ENCODE measurements around the gene MLLT10. TPM values are rescaled to one million over a fixed set of nuclear protein-coding genes. Genes with fewer than 3 reads are reported as not detected.

Gene MLLT10
- total RNA-seq, 2 experiments from 2014 or later, result 32.8 to 35.4 TPM

DNA sequence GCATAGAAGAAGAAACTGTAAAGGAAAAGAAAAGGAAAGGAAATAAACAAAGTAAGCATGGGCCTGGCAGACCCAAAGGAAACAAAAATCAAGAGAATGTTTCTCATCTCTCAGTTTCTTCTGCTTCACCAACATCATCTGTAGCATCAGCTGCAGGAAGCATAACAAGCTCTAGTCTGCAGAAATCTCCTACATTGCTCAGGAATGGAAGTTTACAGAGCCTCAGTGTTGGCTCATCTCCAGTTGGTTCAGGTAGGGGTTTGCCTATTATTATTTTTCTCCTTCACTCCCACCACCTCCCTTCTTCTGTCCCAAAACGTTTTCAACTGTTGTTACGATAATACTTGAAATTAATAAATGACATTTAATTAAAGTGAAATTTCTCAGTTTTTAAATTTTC is 139.6 kb downstream of the MLLT10 start:
- ChIA-PET POLR2A (no interaction called here), CTCF (interaction anchor here (0.6 kb wide), 1 partner anchor 10 kb away, joined by 3 read pairs; no protein-coding TSS in a partner anchor)
- intact Hi-C loops (cut with micrococcal nuclease), result no loop called here
- Mint-ChIP-seq H3K9me3 (no peaks in the 10 kb centered on the region), H3K27me3 (no peaks in the 10 kb centered on the region), H3K36me3 (peaks cover 7% of the 10 kb centered on the region), H3K4me1 (ENCODE audit: low read depth) (peaks cover 10% of the 10 kb centered on the region), H3K4me3 (no peak overlapping the region), H3K27ac (no peak overlapping the region)
- DNase-seq, result no peak

DNA sequence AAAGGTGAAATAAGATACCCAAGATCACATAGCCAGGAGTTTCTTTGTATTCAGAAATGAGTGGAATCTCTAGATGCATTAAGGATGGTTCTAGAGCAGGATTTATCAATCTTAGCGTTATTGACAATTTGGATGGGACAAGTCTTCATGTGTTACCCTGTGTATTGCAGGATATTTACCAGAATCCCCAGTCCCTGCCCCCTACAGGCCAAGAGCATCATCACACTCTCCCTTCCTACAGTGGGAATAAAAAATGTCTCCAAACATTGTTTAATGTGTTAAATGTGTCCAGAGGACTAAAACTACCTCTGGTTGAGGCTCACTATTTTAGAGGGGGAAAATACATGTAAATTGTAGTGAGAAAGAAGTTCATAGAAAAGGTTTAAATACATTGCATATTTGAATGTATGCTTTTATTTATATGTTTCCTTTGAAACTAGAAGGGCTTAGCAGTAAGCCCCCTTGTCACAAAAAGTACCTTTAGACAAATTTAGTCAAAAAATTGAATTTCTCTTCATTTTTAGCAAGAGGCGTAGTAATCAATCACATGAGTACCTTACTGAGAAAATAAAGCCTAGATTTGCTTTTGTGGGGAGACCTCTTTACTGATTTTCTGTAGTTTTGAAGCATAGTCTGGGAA is 141.2 kb downstream of the MLLT10 start:
- CTCF ChIA-PET, result no interaction called here
- intact Hi-C loops (cut with micrococcal nuclease), result loop anchor here (5.0 kb wide), 1 partner anchor 178 kb away; no protein-coding TSS in a partner anchor

DNA sequence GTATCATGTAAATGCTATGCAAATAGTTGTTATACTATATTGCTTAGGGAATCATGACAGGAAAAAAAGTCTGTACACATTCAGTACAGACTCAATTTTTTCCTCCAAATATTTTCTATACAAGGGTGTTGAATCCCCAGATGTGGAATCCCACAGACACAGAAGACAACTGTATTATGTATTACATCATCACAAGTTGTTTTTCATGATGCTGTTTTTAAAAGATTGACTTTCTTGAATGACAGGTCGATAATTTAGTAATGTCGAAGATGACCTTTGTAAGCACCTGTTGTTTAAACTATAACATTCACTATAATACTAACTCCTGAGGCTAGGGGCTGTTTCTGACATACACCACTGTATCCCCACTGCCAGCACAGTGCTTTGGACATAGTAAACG is 143.5 kb downstream of the MLLT10 start:
- POLR2A ChIA-PET, result no interaction called here
- Mint-ChIP-seq H3K9me3 (no peaks in the 10 kb centered on the region), H3K27ac (no peak overlapping the region), H3K4me3 (no peak overlapping the region), H3K27me3 (no peaks in the 10 kb centered on the region), H3K4me1 (ENCODE audit: low read depth) (peaks cover 3% of the 10 kb centered on the region), H3K36me3 (peaks cover 13% of the 10 kb centered on the region)
- intact Hi-C loops (cut with micrococcal nuclease), result loop anchor here (5.0 kb wide), 1 partner anchor 180 kb away; no protein-coding TSS in a partner anchor
- DNase-seq, result no peak
- CTCF ChIA-PET, result no interaction called here

More for the DNA sequence above, 141.2 kb downstream of the MLLT10 start:
- H3K36me3 Mint-ChIP-seq, result peaks cover 9% of the 10 kb centered on the region
- no peaks in the 10 kb centered on the region for H3K9me3 Mint-ChIP-seq
- H3K27me3 Mint-ChIP-seq, result no peaks in the 10 kb centered on the region
- peaks cover 4% of the 10 kb centered on the region for H3K4me1 Mint-ChIP-seq (ENCODE audit: low read depth)
- POLR2A ChIA-PET, result no interaction called here
- peak; percentile 36 for DNase-seq
- H3K27ac Mint-ChIP-seq, result no peak overlapping the region
- no peak overlapping the region for H3K4me3 Mint-ChIP-seq

DNA sequence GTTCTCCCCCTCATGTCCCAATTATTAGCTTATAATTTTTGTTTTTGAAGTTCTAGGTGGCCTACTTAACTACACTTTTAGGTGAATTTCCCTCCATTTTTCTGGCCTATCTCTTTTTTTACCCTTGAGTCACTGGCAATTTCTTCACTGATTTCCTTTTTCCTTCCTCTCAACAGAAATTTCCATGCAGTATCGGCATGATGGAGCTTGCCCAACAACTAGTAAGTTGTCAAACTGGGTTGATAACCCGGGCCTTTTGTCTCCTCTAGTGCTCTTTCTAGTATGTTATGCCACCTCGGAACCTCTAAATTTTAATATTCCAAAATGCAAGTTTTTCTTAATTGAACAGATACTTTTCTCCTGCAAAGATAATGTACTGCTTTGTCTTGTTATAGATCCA is 147.1 kb downstream of the MLLT10 start:
- Mint-ChIP-seq H3K36me3 (peaks cover 14% of the 10 kb centered on the region), H3K27ac (no peak overlapping the region), H3K9me3 (no peaks in the 10 kb centered on the region), H3K4me1 (ENCODE audit: low read depth) (no peaks in the 10 kb centered on the region), H3K27me3 (no peaks in the 10 kb centered on the region), H3K4me3 (no peak overlapping the region)
- CTCF ChIA-PET, result interaction anchor here (0.6 kb wide), 1 partner anchor 165 kb away, joined by 3 read pairs; no protein-coding TSS in a partner anchor
- POLR2A ChIA-PET, result no interaction called here
- intact Hi-C loops (cut with micrococcal nuclease), result no loop called here
- DNase-seq, result no peak

DNA sequence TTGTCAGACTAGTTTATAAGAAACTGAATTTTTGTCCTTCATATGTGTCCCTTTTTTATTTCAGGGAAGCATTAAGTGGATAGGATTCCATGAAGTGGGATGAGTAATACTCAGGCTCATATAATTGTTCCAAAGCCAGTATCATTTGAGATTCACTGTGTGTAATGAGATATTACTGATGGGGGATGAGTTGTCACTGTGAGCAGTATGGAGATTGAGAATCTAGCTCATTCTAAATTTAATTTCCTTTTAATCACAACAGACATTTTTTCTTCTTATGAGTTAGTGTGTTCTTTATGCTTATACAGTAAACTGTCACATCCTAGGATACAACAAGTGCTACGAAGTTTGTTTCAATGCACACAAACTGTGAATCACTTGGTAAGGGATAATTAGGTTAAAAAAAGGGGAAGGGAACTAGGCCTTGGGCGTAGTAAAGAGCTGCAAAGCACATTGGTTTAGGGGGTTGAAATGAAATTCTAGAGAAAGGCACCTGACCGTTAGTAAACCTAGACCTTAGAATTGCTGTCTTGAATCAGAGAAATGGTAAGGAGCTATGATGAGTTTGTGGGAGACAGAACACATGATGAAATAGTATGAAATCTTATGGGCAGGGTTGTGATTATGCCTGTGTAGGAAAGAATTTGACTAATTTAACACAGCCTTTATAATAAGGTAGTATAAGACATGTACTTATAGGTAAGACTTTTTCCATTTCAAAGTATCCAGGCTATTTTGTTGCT is 153.4 kb downstream of the MLLT10 start:
- intact Hi-C loops (cut with micrococcal nuclease), result no loop called here
- Mint-ChIP-seq H3K27me3 (no peaks in the 10 kb centered on the region), H3K36me3 (peaks cover 20% of the 10 kb centered on the region), H3K27ac (peak overlapping the region; percentile 3), H3K9me3 (no peaks in the 10 kb centered on the region), H3K4me3 (no peak overlapping the region), H3K4me1 (ENCODE audit: low read depth) (peaks cover 15% of the 10 kb centered on the region)
- ChIA-PET POLR2A (no interaction called here), CTCF (no interaction called here)
- DNase-seq, result no peak

DNA sequence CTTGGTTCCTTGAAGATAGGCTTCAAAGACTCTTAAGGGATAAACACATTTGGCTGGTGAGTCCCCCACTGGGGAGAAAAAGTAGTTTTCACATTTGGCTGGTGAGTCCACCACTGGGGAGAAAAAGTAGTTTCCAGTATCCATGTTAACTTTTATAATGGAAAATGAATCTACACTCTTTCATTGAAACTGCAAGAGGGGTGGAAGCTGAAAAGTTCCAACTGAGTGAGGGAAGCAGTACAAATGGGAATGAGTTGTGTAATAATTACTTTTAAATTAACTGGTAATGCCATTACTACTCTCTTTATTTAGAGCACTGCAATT is 153.9 kb downstream of the MLLT10 start:
- intact Hi-C loops (cut with micrococcal nuclease), result no loop called here
- Mint-ChIP-seq H3K4me1 (ENCODE audit: low read depth) (peaks cover 15% of the 10 kb centered on the region), H3K9me3 (no peaks in the 10 kb centered on the region), H3K36me3 (peaks cover 20% of the 10 kb centered on the region), H3K27me3 (no peaks in the 10 kb centered on the region), H3K27ac (no peak overlapping the region), H3K4me3 (no peak overlapping the region)
- POLR2A ChIA-PET, result no interaction called here
- no peak for DNase-seq
- CTCF ChIA-PET, result no interaction called here

DNA sequence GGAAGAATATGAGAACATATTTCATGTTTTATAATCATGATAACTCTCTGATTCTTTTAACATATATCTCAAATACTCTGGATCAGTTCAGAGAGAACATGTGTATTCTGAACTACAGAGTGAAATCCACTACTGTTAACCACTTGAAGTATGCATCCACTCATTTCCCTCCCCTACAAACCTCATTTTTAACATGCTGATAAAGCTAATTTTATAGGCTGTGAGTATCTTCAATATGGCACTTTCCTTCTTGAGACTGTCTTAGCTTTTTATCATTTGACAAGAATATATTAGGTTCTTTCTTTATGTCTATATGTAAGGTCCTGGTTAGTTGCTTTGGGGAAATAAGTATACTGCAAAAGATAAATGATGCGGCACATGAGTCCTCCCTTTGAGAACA is 154.8 kb downstream of the MLLT10 start:
- Mint-ChIP-seq H3K27me3 (no peaks in the 10 kb centered on the region), H3K36me3 (peaks cover 23% of the 10 kb centered on the region), H3K4me3 (no peak overlapping the region), H3K27ac (no peak overlapping the region), H3K4me1 (ENCODE audit: low read depth) (peaks cover 17% of the 10 kb centered on the region), H3K9me3 (no peaks in the 10 kb centered on the region)
- intact Hi-C loops (cut with micrococcal nuclease), result no loop called here
- no peak for DNase-seq
- ChIA-PET CTCF (interaction anchor here (1.0 kb wide), 1 partner anchor 17 kb away, joined by 3 read pairs; no protein-coding TSS in a partner anchor), POLR2A (no interaction called here)

DNA sequence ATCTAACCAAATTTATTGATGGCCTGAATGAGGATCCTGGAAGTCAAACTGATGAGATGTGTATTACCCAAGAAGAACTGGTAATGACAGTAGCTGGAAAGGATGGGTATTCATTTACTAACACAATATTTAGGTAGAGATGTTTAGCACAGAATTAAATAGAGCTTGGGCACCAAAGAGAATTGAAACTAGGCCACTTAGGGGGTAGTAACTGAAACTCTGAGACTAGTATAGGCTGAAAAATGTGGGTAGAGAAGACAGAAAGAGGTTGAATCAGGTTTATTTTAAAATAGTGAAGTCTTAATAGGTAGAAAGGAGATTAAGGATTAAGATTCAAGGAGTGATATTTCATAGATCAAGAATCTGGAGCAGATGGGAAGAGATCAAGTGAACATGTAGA is 155.8 kb downstream of the MLLT10 start:
- ChIA-PET CTCF (interaction anchor here (0.6 to 1.0 kb wide), 3 partner anchors 18 to 55 kb away, joined by 3 read pairs; no protein-coding TSS in a partner anchor), POLR2A (no interaction called here)
- Mint-ChIP-seq H3K27ac (no peak overlapping the region), H3K4me1 (ENCODE audit: low read depth) (peaks cover 20% of the 10 kb centered on the region), H3K36me3 (peaks cover 23% of the 10 kb centered on the region), H3K27me3 (no peaks in the 10 kb centered on the region), H3K4me3 (no peak overlapping the region), H3K9me3 (no peaks in the 10 kb centered on the region)
- DNase-seq, result no peak
- intact Hi-C loops (cut with micrococcal nuclease), result no loop called here

DNA sequence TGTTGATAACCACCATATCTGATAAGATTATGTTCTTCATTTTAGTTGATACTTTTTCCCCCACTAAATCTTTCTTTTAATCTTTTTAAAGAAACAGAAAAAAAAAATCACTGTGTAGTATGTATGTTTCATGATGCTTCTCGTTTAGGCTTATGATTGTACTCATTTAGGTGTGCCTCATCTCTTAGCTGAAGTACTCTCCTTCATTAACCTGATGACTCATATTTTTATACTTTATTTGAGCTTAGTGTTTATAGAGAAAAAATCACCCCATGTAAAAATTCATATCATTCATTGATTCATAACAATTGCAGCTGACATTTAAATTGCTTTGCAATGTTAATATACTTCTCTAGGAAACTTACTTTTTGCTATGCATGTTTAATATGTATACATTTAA is 158.9 kb downstream of the MLLT10 start:
- Mint-ChIP-seq H3K27ac (no peak overlapping the region), H3K4me3 (no peak overlapping the region), H3K36me3 (peaks cover 30% of the 10 kb centered on the region), H3K9me3 (peaks cover 3% of the 10 kb centered on the region), H3K27me3 (no peaks in the 10 kb centered on the region), H3K4me1 (ENCODE audit: low read depth) (peaks cover 17% of the 10 kb centered on the region)
- DNase-seq, result no peak
- POLR2A ChIA-PET, result no interaction called here
- intact Hi-C loops (cut with micrococcal nuclease), result no loop called here
- CTCF ChIA-PET, result no interaction called here

DNA sequence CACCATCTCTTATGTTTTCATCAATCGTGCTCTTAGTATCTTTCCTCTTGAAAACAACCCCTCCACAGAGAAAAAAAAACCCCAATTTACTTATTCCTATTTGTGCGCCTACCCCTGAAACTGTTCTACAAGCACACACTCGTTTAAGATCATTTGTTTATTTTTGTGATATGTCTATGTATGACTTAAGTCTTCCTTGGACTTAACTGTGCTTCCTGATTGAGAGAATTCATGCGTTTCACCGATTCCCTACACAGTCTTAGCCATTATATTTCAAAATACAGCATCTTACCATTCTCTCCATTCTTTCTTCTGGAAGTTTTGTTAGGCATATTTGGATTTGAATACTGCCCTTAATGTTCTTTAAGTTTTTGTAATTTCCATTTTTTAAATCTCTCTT is 159.4 kb downstream of the MLLT10 start:
- no peaks in the 10 kb centered on the region for H3K27me3 Mint-ChIP-seq
- ChIA-PET POLR2A (no interaction called here), CTCF (no interaction called here)
- intact Hi-C loops (cut with micrococcal nuclease), result no loop called here
- no peak overlapping the region for H3K4me3 Mint-ChIP-seq
- peaks cover 7% of the 10 kb centered on the region for H3K9me3 Mint-ChIP-seq
- peaks cover 13% of the 10 kb centered on the region for H3K4me1 Mint-ChIP-seq (ENCODE audit: low read depth)
- no peak overlapping the region for H3K27ac Mint-ChIP-seq
- peaks cover 32% of the 10 kb centered on the region for H3K36me3 Mint-ChIP-seq
- DNase-seq, result no peak

DNA sequence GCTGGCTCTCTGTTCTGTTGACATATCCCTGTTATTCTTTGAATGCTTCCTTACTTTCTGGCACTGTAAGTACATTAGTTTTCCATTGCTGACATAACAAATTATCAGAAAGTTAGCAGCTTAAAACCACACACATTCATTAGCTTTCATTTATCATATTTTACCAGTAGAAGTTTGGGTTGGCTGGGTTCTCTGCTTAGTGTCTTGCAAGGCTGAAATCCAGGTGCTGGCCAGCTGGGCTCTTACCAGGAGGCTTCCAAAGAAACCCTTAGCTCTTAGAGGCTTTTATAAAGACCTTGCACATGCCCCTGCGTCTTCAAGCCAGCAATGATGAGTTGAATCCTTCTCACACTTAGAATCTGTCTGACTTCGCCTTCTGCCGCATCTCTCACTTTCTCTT is 160.6 kb downstream of the MLLT10 start:
- Mint-ChIP-seq H3K27ac (no peak overlapping the region), H3K9me3 (peaks cover 18% of the 10 kb centered on the region), H3K36me3 (peaks cover 36% of the 10 kb centered on the region), H3K4me3 (no peak overlapping the region), H3K27me3 (no peaks in the 10 kb centered on the region), H3K4me1 (ENCODE audit: low read depth) (peaks cover 11% of the 10 kb centered on the region)
- intact Hi-C loops (cut with micrococcal nuclease), result no loop called here
- DNase-seq, result no peak
- CTCF ChIA-PET, result no interaction called here
- POLR2A ChIA-PET, result no interaction called here

DNA sequence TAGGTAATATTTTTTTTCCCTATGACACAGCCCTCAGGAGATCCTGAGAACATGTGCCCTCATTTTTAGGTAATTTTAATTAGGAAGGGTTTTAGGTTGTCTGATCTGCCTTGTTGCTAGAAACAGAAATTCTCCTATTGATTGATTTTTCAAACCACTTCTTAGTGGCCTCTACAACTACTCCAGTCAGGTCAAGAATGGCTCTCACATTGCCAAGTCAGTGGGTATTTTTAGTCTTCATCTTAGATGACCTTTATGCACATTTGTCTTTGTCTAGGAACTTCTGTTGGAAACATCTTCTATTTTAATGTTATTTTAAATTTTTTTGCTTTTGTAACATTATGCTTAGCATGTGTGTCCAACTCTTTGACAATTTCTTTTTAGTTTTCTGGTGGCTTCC is 162.3 kb downstream of the MLLT10 start:
- Mint-ChIP-seq H3K4me3 (no peak overlapping the region), H3K9me3 (peaks cover 35% of the 10 kb centered on the region), H3K36me3 (peaks cover 50% of the 10 kb centered on the region), H3K4me1 (ENCODE audit: low read depth) (peaks cover 14% of the 10 kb centered on the region), H3K27me3 (no peaks in the 10 kb centered on the region), H3K27ac (no peak overlapping the region)
- intact Hi-C loops (cut with micrococcal nuclease), result no loop called here
- ChIA-PET CTCF (no interaction called here), POLR2A (interaction anchor here (0.6 kb wide), 1 partner anchor 47 kb away, joined by 3 read pairs; no protein-coding TSS in a partner anchor)
- DNase-seq, result no peak

DNA sequence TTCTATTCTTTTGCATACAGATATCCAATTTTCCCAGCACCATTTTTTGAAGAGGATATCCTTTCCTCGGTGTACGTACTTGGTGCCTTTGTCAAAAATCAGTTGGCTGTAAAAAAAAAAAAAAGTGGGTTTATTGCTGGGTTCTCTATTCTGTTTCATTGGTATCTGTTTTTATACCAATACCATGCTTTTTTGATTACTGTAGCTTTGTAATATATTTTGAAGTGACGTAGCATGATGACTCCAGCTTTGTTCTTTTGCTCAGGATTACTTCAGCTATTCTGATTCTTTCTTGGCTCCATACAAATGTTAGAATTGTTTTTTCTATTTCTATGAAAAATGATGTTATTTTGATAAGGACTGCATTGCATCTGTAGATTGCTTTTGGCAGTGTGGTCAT is 165.5 kb downstream of the MLLT10 start:
- intact Hi-C loops (cut with micrococcal nuclease), result no loop called here
- CTCF ChIA-PET, result no interaction called here
- no peak overlapping the region for H3K27ac Mint-ChIP-seq
- no peaks in the 10 kb centered on the region for H3K27me3 Mint-ChIP-seq
- DNase-seq, result no peak
- peaks cover 37% of the 10 kb centered on the region for H3K9me3 Mint-ChIP-seq
- H3K4me3 Mint-ChIP-seq, result no peak overlapping the region
- POLR2A ChIA-PET, result no interaction called here
- H3K36me3 Mint-ChIP-seq, result peaks cover 48% of the 10 kb centered on the region
- peaks cover 31% of the 10 kb centered on the region for H3K4me1 Mint-ChIP-seq (ENCODE audit: low read depth)

All from activated CD4-positive, alpha-beta memory T cell treated with anti-CD3 and anti-CD28 coated beads for 36 hours (primary cell).